Ramos (cell line): ENCODE measurements around the gene PTPN3.
"Not testable (repeated sequence)": the region's sequence is repeated elsewhere in the genome, so short reads cannot be mapped to it uniquely, and the experiment has no call there.

Experiments used
- in situ Hi-C: fragments of 300-500 bp; cut with MboI; formaldehyde crosslinking; loops from one replicate; pipeline ENCODE4 v1.14.3; 2022; ENCODE audit warnings: low sequenced_read_pairs; ENCODE audit not compliant: unreplicated experiment

Gene PTPN3

GRCh38 chr9:109498195-109499092 lies at the start of gene PTPN3:
PTPN3 (minus strand) TSS chr9:109498307; CDS start chr9:109463434, 34,873 bp downstream.
- in situ Hi-C loops: no loop called here

GRCh38 chr9:109544954-109545353 lies 46.8 kb upstream of the PTPN3 start:
- in situ Hi-C loops: not testable (repeated sequence)

GRCh38 chr9:109542922-109543321 lies 44.8 kb upstream of the PTPN3 start:
- in situ Hi-C loops: no loop called here

GRCh38 chr9:109538346-109538745 lies 40.2 kb upstream of the PTPN3 start:
- in situ Hi-C loops: no loop called here

GRCh38 chr9:109537288-109537687 lies 39.2 kb upstream of the PTPN3 start:
- in situ Hi-C loops: no loop called here

- in situ Hi-C loops: no loop called here
These were observed 38.8 kb upstream of the PTPN3 start for GRCh38 chr9:109536859-109537258.

GRCh38 chr9:109535365-109535764 lies 37.3 kb upstream of the PTPN3 start:
- in situ Hi-C loops: no loop called here

GRCh38 chr9:109534151-109534550 lies 36.0 kb upstream of the PTPN3 start:
- in situ Hi-C loops: no loop called here

- in situ Hi-C loops: not testable (repeated sequence)
These were observed 34.5 kb upstream of the PTPN3 start for GRCh38 chr9:109532652-109533051.

GRCh38 chr9:109522106-109522505 lies 24.0 kb upstream of the PTPN3 start:
- in situ Hi-C loops: no loop called here

GRCh38 chr9:109520475-109521132 lies 22.5 kb upstream of the PTPN3 start:
- in situ Hi-C loops: no loop called here

- in situ Hi-C loops: no loop called here
These were observed 21.3 kb upstream of the PTPN3 start for GRCh38 chr9:109519366-109519765.

- in situ Hi-C loops: no loop called here
These were observed 20.7 kb upstream of the PTPN3 start for GRCh38 chr9:109518621-109519335.

- in situ Hi-C loops: no loop called here
These were observed 19.8 kb upstream of the PTPN3 start for GRCh38 chr9:109517901-109518377.

GRCh38 chr9:109513871-109514270 lies 15.8 kb upstream of the PTPN3 start:
- in situ Hi-C loops: no loop called here

GRCh38 chr9:109512170-109512756 lies 14.2 kb upstream of the PTPN3 start:
- in situ Hi-C loops: no loop called here

- in situ Hi-C loops: no loop called here
These were observed 12.4 kb upstream of the PTPN3 start for GRCh38 chr9:109510506-109510905.

- in situ Hi-C loops: not testable (repeated sequence)
These were observed 11.9 kb upstream of the PTPN3 start for GRCh38 chr9:109510042-109510441.

GRCh38 chr9:109509611-109510010 lies 11.5 kb upstream of the PTPN3 start:
- in situ Hi-C loops: no loop called here

- in situ Hi-C loops: no loop called here
These were observed 9.3 kb upstream of the PTPN3 start for GRCh38 chr9:109507421-109507838.
